GM18526 (cell line): ENCODE results near the gene WSB1.

Experiments used
- POLR2A ChIP-seq: IDR thresholded peaks from 3 replicates; pipeline ENCODE4 v1.6.1; 2011; ENCODE audit not compliant: insufficient read length; ENCODE audit errors: extremely low read depth

Gene WSB1

DNA sequence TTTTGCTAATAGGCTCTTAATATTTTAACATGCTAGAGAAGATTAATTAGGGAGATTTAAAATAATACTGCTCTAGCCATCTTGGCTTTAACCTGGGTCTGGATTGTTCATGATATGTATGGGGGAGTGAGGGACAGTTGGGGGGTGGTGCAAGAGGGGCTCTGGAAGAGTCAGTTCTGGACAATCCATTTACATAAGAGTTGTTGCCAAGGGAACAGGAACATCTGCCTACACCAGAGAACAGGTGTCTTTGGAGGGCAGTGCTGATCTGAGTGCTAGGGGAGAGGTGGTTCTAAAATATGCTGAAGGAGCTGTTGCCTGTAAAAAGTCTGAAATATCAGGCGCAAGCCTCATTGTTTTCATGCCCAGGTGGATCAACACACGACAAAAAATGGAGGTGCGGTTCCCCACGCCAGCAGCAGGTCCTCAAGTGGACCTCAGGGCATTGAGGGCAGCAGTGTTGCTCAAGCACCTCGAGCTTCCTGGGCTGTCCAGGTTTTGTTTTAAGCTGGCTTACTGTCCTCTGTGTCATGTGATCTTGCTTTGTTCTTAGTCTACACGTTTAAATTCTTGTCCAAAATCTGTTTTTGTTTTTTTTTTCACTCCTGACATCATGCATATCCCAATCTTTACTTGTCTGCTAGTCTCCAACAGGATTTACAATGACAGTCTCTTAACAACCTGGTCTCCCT, 25.4 kb upstream of the WSB1 start:
- no peak for TF ChIP-seq POLR2A

DNA sequence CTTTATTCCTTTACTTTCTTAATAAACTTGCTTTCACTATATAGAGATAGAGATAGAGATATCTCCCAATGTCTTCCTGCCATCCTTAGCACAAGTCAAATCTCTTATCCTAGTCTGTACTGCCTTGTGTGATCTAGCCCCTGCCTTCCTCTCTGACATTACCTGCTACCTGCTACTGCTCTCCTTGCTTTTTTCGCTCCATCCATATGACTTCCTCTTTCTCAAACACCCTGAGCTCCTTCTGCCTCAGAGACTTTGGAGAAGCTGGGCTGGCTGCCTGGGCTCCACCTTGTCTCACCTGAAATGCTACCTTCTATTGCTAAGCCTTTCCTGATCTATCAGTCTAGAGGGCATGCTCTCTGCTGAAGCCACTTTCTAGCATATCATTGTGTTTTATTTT, 24.7 kb upstream of the WSB1 start:
- TF ChIP-seq POLR2A, result no peak

- no peak for TF ChIP-seq POLR2A
Measured at GRCh38 chr17:27269974-27270373, 23.9 kb upstream of the WSB1 start.

DNA sequence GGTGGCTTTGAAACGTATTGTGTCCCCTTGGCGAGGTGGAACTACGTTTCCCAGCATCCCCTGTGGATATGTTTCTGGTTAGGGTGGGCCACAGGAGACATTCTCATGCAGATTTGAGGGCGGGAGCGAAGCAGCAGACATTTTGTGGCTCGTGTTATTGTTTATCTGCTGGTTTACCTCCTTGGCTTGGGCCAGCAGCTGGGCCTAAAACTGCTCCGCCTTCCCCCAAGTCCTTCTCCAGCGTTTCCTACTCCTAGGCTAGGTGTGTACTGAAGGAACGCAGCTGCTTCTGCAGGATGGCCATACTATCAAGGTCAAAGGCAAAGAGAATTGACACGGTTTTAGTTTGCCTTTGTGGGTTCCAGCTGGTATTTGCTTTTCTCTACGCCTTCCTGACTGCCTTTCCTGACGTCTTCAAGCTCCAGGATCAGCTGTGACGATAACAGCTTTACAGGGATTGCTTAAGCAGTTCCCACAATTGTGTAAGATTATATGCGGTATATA, 17.2 kb upstream of the WSB1 start:
- TF ChIP-seq POLR2A, result no peak

GRCh38 chr17:27280527-27280926, 13.4 kb upstream of the WSB1 start:
- no peak for TF ChIP-seq POLR2A

DNA sequence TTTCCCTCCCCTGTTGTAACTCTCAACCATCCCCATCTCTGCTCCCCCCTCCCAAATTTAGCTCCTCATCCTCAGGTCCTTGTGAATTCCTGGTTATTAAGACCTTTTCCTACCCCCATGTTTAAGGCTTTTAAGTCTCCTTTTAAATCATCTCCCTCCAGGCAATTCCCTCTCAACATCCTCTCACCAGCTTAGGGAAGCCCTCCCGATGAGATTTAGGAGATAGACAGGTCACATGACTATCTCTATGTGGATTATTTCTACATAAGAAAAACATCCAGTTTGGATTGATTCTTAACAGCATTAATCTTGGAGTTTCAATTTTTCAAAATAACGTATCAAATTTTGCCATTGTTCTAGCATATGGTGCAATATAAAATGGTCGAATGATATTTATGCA, 12.5 kb upstream of the WSB1 start:
- TF ChIP-seq POLR2A, result no peak

DNA sequence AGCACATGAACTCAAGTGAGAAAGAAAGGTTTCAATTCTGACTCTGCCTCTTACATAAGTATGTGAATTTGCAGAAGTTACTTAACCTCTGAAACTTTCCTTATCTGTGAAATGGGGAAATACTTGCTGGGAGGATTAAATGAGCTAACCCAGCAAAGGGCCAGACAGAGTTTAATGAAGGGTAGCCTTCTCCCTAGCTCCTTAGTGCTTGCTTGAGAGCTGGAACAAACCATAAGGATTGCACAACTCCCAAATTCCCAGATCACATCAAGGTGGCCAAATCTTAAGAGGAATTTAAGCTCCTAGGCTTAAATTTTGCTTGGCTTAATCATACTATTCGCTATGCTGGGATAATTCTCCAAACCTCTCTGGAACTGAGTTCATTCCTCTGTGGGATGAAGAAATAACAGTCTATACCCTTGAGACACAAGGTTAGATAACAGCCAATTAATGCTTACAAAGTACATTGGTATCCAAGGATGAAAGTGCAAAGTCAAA, 11.8 kb upstream of the WSB1 start:
- TF ChIP-seq POLR2A, result no peak

DNA sequence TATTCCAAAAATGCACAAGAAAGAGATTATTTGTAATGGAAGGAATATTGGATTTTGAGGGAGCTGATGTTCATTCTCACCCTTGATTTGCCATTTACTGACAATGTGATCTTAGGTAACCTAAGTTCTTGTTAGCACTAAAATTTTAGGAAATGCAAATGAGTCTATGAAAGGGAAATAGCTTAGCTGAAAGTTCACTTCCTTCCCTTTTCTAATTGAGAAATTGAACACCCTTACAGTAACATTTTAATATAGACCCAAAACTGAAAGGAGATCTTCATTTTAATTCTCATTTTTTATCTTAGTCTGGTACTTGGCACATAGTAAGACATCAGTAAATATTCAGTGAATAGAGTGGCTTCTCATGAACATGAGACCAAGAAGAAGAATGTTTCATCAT, 10.9 kb upstream of the WSB1 start:
- TF ChIP-seq POLR2A, result no peak

GRCh38 chr17:27283751-27284150, 10.2 kb upstream of the WSB1 start:
- TF ChIP-seq POLR2A, result no peak

- no peak for TF ChIP-seq POLR2A
Measured at GRCh38 chr17:27284811-27285415, 9.0 kb upstream of the WSB1 start.

- TF ChIP-seq POLR2A, result no peak
Measured at GRCh38 chr17:27285516-27285915, 8.4 kb upstream of the WSB1 start.

- TF ChIP-seq POLR2A, result no peak
Measured at GRCh38 chr17:27288183-27288582, 5.7 kb upstream of the WSB1 start.

- TF ChIP-seq POLR2A, result no peak
Measured at GRCh38 chr17:27289856-27290255, 4.1 kb upstream of the WSB1 start.

- TF ChIP-seq POLR2A, result no peak
Measured at GRCh38 chr17:27290916-27291598, 2.9 kb upstream of the WSB1 start.

DNA sequence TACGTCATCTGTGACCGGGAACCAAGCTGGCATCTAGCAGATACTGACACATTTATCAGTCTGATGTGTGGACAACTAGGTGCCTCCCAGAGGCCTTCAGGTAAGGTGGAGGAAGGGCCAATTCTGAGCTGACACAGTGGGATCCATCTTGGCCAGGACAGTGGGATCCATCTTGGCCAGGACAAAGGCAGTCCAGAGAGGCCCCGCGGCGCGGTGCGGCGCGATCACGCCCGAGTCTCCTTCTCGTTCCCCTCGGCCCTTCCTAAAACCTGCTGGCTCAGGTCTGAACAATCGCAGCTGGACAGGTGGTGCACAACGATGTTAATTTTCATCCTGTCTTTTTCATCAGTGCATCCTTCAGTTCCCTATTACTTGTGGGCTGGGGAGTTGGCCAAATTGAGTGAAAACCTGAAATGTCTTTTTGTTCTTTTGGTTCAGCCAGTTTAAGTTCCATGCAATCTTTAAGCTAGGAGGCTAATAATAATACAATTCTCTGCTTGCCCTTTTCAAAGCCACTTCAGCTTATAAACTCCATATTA, 486 bp upstream of the WSB1 start:
- no peak for TF ChIP-seq POLR2A

GRCh38 chr17:27294689-27295630, 1.0 kb downstream of the WSB1 start:
- TF ChIP-seq POLR2A, result peak; percentile 8
